GM12875 (cell line): ENCODE results near the gene TMEM214.

Experiments used
- H3K4me3 ChIP-seq: one replicate; pipeline ENCODE4 v1.5.1; 2011; ENCODE audit warnings: low read depth, low read length, control low read depth
- TF ChIP-seq, protein P1 (sequence below): IDR thresholded peaks from 2 replicates; pipeline ENCODE4 v1.5.1; 2011; ENCODE audit warnings: low read depth, mild to moderate bottlenecking, control low read depth, inconsistent platforms, low read length, moderate library complexity, borderline replicate concordance; ENCODE audit not compliant: insufficient read depth

TMEM214 gene

DNA sequence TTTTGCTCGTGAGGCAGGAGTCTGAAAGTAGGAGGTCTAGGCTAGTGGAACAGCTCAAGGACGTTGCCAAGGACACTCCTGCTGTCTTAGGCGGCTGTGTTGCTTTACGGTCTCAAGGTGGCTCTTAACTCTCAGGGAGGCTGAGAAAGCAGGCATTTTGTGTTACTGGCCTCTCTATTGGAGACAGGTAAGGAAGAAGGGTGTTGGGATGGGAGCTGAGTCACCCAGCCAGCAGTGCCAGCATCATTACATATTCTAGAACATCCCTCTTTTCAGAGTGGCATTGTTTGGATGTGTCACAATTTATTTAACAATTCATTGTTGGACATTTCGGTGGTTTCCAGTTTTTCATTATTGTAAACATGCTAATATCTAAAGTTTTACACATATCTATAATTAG lies 30.8 kb upstream of the TMEM214 start:
- TF ChIP-seq, protein P1, sequence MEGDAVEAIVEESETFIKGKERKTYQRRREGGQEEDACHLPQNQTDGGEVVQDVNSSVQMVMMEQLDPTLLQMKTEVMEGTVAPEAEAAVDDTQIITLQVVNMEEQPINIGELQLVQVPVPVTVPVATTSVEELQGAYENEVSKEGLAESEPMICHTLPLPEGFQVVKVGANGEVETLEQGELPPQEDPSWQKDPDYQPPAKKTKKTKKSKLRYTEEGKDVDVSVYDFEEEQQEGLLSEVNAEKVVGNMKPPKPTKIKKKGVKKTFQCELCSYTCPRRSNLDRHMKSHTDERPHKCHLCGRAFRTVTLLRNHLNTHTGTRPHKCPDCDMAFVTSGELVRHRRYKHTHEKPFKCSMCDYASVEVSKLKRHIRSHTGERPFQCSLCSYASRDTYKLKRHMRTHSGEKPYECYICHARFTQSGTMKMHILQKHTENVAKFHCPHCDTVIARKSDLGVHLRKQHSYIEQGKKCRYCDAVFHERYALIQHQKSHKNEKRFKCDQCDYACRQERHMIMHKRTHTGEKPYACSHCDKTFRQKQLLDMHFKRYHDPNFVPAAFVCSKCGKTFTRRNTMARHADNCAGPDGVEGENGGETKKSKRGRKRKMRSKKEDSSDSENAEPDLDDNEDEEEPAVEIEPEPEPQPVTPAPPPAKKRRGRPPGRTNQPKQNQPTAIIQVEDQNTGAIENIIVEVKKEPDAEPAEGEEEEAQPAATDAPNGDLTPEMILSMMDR = no peak
- H3K4me3 ChIP-seq = no peak overlapping the region

DNA sequence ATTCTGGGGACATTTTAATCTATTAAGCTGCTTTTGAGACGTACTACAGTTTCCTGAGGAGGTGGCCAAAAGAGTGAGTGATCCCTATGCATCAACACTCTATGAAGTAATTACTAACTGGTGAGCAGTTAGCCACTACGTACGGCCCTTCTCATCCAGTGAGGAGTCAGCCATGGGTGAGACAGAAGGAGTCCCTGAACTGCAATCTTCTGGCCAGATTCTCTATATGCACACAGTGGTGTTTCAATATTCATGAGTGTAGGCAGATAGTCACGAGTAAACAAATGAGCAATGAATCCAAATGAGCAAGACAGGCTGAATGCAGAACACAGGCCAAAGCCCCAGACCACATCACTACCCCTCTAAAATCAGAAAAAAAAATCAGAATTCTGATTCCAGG lies 29.8 kb upstream of the TMEM214 start:
- TF ChIP-seq, protein P1 = no peak
- no peak overlapping the region for H3K4me3 ChIP-seq

- no peak overlapping the region for H3K4me3 ChIP-seq
- TF ChIP-seq, protein P1 = no peak
Measured at GRCh38 chr2:27003857-27004256, 28.9 kb upstream of the TMEM214 start.

- TF ChIP-seq, protein P1 = no peak
- no peak overlapping the region for H3K4me3 ChIP-seq
Measured at GRCh38 chr2:27006602-27007415, 26.0 kb upstream of the TMEM214 start.

GRCh38 chr2:27007416-27008374 lies 25.1 kb upstream of the TMEM214 start:
- TF ChIP-seq, protein P1 = no peak
- no peak overlapping the region for H3K4me3 ChIP-seq

DNA sequence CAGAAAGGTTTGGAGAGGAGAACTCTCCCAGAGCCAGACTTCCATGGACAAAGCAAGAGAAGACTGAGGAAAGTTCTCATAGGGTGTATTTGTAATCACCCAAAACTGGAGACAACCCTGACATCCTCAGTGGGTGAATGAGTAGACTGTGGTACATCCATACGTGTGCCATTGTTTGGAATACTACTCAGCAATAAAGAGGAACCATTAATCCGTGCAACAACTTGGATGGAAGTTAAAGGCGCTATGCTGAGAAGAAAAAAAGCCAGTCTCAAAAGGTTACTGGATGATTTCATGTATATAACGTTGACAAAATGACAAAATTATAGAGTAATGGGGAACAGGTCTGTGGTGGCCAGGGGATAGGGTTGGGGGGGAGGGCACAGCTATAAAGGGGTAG lies 24.1 kb upstream of the TMEM214 start:
- no peak overlapping the region for H3K4me3 ChIP-seq
- TF ChIP-seq, protein P1 = no peak
